ENCODE results near the gene PPY. TPM values are rescaled to one million over a fixed set of nuclear protein-coding genes. Genes with fewer than 3 reads are reported as not detected.
A peak's percentile ranks its signal among the peaks of the same experiment; 100 is the strongest.
"Not testable (repeated sequence)": the region's sequence is repeated elsewhere in the genome, so short reads cannot be mapped to it uniquely, and the experiment has no call there.

The PPY gene
- total and polyA plus RNA-seq, 10 donors: not detected

GRCh38 chr17:43900858-43901754 lies 41.2 kb downstream of the PPY start:
- H3K4me3 ChIP-seq: peak overlapping the region; percentile 16 to 65 (median 32)
- WGBS, 5 donors: 31 to 49% (median 33%) methylated on average over 9 to 13 of the region's 13 CpGs
- H3K9me3 ChIP-seq: no peaks in the 10 kb centered on the region
- H3K27me3 ChIP-seq (replicated peaks in 1 of 7): peaks cover 5 to 95% (median 32%) of the 10 kb centered on the region in 7 donors
- TF ChIP-seq POLR2A (IDR thresholded peaks at IDR 0.05) (no peak), CTCF (IDR thresholded peaks at IDR 0.05 in 8 of 11, conservative IDR thresholded peaks at IDR 0.05 in 3 of 11) (no peak), POLR2AphosphoS5 (IDR thresholded peaks at IDR 0.05) (no peak)
- intact Hi-C loops (cut with DNase I; ENCODE audit: low total_unique reads): no loop called here
- peaks cover 9 to 21% (median 20%) of the 10 kb centered on the region in 6 donors for H3K4me1 ChIP-seq
- DNase-seq: no peak
- no peak overlapping the region for H3K27ac ChIP-seq
- H3K36me3 ChIP-seq: no peaks in the 10 kb centered on the region

- TF ChIP-seq CTCF (IDR thresholded peaks at IDR 0.05 in 8 of 11, conservative IDR thresholded peaks at IDR 0.05 in 3 of 11) (no peak), POLR2A (IDR thresholded peaks at IDR 0.05) (no peak), POLR2AphosphoS5 (IDR thresholded peaks at IDR 0.05) (no peak)
- WGBS, 5 donors: 1 to 16% (median 5%) methylated on average over 7 to 31 of the region's 31 CpGs
- no peaks in the 10 kb centered on the region for H3K36me3 ChIP-seq
- H3K9me3 ChIP-seq: no peaks in the 10 kb centered on the region
- intact Hi-C loops (cut with DNase I; ENCODE audit: low total_unique reads): no loop called here
- H3K27ac ChIP-seq: no peak overlapping the region
- peaks cover 5 to 15% (median 14%) of the 10 kb centered on the region in 6 donors for H3K4me1 ChIP-seq
- peak; percentile 91 for DNase-seq
- peaks cover 0 to 88% (median 24%) of the 10 kb centered on the region in 7 donors for H3K27me3 ChIP-seq (replicated peaks in 1 of 7)
- peak overlapping the region; percentile 16 to 65 (median 32) for H3K4me3 ChIP-seq
These were observed 42.0 kb downstream of the PPY start for GRCh38 chr17:43900183-43900857.

- intact Hi-C loops (cut with DNase I; ENCODE audit: low total_unique reads): no loop called here
- TF ChIP-seq POLR2AphosphoS5 (IDR thresholded peaks at IDR 0.05): no peak
- TF ChIP-seq CTCF (IDR thresholded peaks at IDR 0.05 in 8 of 11, conservative IDR thresholded peaks at IDR 0.05 in 3 of 11): no peak
- no peak for TF ChIP-seq POLR2A (IDR thresholded peaks at IDR 0.05)
- Histone ChIP-seq H3K4me1 (peaks cover 5 to 15% (median 14%) of the 10 kb centered on the region in 6 donors), H3K36me3 (no peaks in the 10 kb centered on the region), H3K27me3 (replicated peaks in 1 of 7) (peaks cover 0 to 69% (median 19%) of the 10 kb centered on the region in 7 donors), H3K9me3 (no peaks in the 10 kb centered on the region), H3K4me3 (no peak overlapping the region), H3K27ac (no peak overlapping the region)
- no peak for DNase-seq
- WGBS, 5 donors: 53 to 90% (median 80%) methylated on average over 1 of the region's 1 CpG
These were observed 43.8 kb downstream of the PPY start for GRCh38 chr17:43898446-43898845.

GRCh38 chr17:43897831-43898230 lies 44.4 kb downstream of the PPY start:
- H3K4me3 ChIP-seq: no peak overlapping the region
- H3K4me1 ChIP-seq: peaks cover 5 to 15% (median 14%) of the 10 kb centered on the region in 6 donors
- intact Hi-C loops (cut with DNase I; ENCODE audit: low total_unique reads): no loop called here
- no peak overlapping the region for H3K27ac ChIP-seq
- H3K27me3 ChIP-seq (replicated peaks in 1 of 7): peaks cover 0 to 63% (median 19%) of the 10 kb centered on the region in 7 donors
- H3K36me3 ChIP-seq: no peaks in the 10 kb centered on the region
- no peaks in the 10 kb centered on the region for H3K9me3 ChIP-seq
- no peak for DNase-seq
- no peak for TF ChIP-seq POLR2A (IDR thresholded peaks at IDR 0.05)
- no peak for TF ChIP-seq CTCF (IDR thresholded peaks at IDR 0.05 in 8 of 11, conservative IDR thresholded peaks at IDR 0.05 in 3 of 11)
- TF ChIP-seq POLR2AphosphoS5 (IDR thresholded peaks at IDR 0.05): no peak
- 72 to 95% (median 89%) methylated on average over 3 of the region's 3 CpGs for WGBS, 5 donors

- H3K4me3 ChIP-seq; DNase-seq; intact Hi-C loops (cut with DNase I; ENCODE audit: low total_unique reads); H3K36me3 ChIP-seq; H3K27ac ChIP-seq; H3K4me1 ChIP-seq; H3K9me3 ChIP-seq: not testable (repeated sequence)
- peaks cover 0 to 29% (median 2%) of the 10 kb centered on the region in 7 donors for H3K27me3 ChIP-seq (replicated peaks in 1 of 7)
- WGBS, 5 donors: 75 to 97% (median 89%) methylated on average over 4 of the region's 4 CpGs
These were observed 47.8 kb downstream of the PPY start for GRCh38 chr17:43894494-43894893.
